GM12872 (cell line): ENCODE results near the gene CYFIP2.

Source experiments
- TF ChIP-seq, protein P1 (sequence below): IDR thresholded peaks from 3 replicates; pipeline ENCODE4 v1.5.1; 2011; ENCODE audit warnings: low read depth, mild to moderate bottlenecking, low read length, moderate library complexity; ENCODE audit not compliant: insufficient read depth

The CYFIP2 gene

DNA sequence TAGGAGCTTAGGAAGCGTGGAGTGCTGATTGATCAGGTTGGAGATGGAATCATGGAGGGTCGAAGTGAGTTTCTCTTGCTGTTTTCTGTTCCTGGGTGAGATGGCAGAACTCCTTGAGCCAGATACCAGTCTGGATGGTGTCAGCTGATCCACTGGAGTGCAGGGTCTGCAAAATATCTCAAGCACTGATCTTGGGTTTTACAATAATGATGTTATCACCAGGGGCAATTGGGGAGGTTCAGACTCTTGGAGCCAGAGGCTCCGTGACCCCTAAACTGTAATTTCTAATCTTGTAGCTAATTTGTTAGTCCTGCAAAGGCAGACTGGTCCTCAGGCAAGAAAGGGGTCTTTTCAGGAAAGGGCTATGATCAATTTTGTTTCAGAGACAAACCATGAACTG lies 114.1 kb downstream of the CYFIP2 start:
- TF ChIP-seq, protein P1, sequence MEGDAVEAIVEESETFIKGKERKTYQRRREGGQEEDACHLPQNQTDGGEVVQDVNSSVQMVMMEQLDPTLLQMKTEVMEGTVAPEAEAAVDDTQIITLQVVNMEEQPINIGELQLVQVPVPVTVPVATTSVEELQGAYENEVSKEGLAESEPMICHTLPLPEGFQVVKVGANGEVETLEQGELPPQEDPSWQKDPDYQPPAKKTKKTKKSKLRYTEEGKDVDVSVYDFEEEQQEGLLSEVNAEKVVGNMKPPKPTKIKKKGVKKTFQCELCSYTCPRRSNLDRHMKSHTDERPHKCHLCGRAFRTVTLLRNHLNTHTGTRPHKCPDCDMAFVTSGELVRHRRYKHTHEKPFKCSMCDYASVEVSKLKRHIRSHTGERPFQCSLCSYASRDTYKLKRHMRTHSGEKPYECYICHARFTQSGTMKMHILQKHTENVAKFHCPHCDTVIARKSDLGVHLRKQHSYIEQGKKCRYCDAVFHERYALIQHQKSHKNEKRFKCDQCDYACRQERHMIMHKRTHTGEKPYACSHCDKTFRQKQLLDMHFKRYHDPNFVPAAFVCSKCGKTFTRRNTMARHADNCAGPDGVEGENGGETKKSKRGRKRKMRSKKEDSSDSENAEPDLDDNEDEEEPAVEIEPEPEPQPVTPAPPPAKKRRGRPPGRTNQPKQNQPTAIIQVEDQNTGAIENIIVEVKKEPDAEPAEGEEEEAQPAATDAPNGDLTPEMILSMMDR, result no peak

GRCh38 chr5:157381746-157382145 lies 115.8 kb downstream of the CYFIP2 start:
- TF ChIP-seq, protein P1, result no peak

GRCh38 chr5:157382996-157383800 lies 117.3 kb downstream of the CYFIP2 start:
- TF ChIP-seq, protein P1, result no peak

DNA sequence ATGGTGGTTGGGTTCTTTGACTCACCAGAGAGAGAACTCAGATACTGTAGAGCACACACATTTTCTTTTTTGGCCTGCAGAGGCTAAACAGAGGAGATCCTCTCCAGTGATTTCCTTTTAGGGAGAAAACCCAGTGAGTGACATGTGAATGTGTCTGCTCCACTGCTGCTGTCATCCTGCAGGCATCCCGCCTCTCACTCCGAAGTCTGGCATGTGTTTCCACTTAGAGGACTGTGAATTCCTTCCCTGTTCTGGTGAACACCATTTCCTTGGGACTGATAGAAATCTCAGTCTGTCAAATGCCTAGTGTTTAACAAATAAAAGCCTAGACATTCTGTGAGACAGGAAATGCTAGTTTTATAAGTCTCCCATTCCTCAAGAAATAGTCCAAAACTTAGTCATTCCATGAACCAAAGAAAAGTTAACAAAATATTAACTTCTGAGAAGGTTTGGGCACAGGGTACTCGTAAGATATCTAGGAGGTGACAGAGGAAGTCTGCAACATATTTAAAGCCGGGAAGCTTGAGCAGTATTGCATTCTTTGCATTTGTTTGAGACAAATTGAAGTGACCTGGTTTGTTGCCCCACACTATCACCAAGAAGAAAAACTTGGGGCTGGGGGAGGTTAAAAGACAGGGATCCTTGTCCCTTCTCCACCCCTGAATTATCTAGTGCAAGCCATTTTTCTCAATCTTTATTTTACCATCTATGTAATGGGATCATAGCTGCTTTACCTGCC lies 119.2 kb downstream of the CYFIP2 start:
- TF ChIP-seq, protein P1, result no peak

DNA sequence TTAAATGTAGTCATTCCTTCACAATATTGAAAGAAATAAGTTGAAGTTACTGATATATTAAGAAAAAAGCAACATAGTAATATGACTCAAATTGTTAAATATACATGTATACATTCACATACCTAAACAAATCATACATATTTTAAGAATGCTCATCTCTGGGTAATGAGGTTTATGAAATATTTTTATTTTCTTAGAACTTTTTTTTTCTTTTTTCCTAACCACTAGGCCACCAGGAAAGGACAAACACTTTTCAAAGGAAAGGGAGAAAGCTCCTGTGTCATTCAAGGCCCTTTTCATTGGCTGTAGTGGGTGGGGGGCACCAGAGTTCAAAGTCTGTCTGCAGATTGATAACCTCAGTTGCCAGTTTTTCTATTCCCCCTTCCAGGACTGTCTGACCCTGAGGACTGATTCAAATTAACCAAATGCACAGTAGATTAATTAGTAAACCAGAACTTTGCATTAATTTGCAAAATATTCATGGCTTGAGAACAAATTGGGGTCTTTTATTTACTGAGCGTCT lies 121.2 kb downstream of the CYFIP2 start:
- TF ChIP-seq, protein P1, result no peak

DNA sequence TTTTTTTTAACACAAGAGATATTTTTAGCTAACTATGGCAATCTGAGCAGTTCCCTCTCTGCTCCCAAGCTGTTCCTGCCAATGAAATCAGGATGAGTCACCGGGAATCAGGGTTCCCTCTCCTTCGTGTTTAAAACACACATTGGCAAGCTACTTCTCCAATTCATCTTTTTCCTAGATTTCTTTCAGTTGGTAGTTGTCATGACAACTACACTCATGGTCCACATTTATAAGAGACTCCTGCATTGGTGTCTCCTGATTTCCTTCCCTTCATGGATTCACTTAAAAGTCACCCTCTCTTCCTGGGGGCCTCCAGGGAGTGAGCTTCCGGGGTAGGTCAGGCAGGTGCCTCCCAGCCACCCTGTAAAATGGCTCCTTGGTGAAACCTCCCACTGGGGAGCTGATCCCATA lies 121.8 kb downstream of the CYFIP2 start:
- TF ChIP-seq, protein P1, result no peak

- TF ChIP-seq, protein P1, result no peak
Measured at GRCh38 chr5:157388111-157388710, 122.3 kb downstream of the CYFIP2 start.
